ENCODE measurements around the gene TRIM46. TPM values are rescaled to one million over a fixed set of nuclear protein-coding genes. Genes with fewer than 3 reads are reported as not detected.

TRIM46 gene
- total RNA-seq, 3 donors from 2014 or later (not counting 1 experiment from before 2014, with no cell fraction given), result 0.94 to 4.9 (median 2.5) TPM

DNA sequence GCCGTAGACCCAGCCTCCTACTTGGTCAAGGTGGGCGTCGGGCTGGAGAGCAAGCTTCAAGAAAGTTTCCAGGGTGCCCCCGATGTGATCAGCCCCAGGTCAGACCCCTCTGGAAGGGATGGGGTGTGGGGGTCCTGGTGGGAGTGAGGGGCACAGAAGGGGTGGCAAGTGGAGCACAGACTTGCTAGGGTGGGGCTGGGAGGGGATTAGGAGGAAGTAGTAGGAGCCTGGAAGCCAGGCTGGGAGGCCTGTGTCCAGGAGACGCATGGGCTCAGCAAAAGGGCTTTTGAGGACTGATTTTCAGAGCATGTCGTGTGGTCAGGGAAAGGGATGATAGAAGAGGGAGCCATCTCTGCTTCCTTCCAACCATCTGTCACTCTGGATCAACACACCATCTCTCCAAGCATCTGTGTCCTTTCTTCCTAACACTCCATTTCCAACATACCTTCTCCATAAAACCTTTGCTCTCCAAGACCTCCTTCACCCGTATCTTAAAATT is 8.5 kb downstream of the TRIM46 start:
- Mint-ChIP-seq H3K9me3 (no peaks in the 10 kb centered on the region), H3K27ac (no peak overlapping the region), H3K36me3 (no peaks in the 10 kb centered on the region), H3K27me3 (ENCODE audit: low read depth in 2 of 2) (no peaks in the 10 kb centered on the region), H3K4me1 (peaks cover under 1 to 1% of the 10 kb centered on the region in 2 donors), H3K4me3 (no peak overlapping the region)
- Histone ChIP-seq H3K4me1 (ENCODE audit: control insufficient read depth, insufficient read depth, low read length) (peaks cover 18% of the 10 kb centered on the region), H3K9me3 (ENCODE audit: control insufficient read depth, insufficient read depth, low read length) (no peaks in the 10 kb centered on the region), H3K27me3 (ENCODE audit: control insufficient read depth, insufficient read depth, low read length) (no peaks in the 10 kb centered on the region), H3K36me3 (ENCODE audit: control insufficient read depth, insufficient read depth, low read length) (peaks cover 2% of the 10 kb centered on the region), H3K4me3 (ENCODE audit: low read length) (no peak overlapping the region), H3K27ac (ENCODE audit: low read length) (no peak overlapping the region)
- DNase-seq (no peak), ATAC-seq (no peak)
- TF ChIP-seq, protein P1, sequence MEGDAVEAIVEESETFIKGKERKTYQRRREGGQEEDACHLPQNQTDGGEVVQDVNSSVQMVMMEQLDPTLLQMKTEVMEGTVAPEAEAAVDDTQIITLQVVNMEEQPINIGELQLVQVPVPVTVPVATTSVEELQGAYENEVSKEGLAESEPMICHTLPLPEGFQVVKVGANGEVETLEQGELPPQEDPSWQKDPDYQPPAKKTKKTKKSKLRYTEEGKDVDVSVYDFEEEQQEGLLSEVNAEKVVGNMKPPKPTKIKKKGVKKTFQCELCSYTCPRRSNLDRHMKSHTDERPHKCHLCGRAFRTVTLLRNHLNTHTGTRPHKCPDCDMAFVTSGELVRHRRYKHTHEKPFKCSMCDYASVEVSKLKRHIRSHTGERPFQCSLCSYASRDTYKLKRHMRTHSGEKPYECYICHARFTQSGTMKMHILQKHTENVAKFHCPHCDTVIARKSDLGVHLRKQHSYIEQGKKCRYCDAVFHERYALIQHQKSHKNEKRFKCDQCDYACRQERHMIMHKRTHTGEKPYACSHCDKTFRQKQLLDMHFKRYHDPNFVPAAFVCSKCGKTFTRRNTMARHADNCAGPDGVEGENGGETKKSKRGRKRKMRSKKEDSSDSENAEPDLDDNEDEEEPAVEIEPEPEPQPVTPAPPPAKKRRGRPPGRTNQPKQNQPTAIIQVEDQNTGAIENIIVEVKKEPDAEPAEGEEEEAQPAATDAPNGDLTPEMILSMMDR (IDR thresholded peaks at IDR 0.05), result no peak
- intact Hi-C loops (cut with micrococcal nuclease), result no loop called here
- WGBS (ENCODE audit: insufficient coverage), result 98% methylated on average over 7 of the region's 7 CpGs

DNA sequence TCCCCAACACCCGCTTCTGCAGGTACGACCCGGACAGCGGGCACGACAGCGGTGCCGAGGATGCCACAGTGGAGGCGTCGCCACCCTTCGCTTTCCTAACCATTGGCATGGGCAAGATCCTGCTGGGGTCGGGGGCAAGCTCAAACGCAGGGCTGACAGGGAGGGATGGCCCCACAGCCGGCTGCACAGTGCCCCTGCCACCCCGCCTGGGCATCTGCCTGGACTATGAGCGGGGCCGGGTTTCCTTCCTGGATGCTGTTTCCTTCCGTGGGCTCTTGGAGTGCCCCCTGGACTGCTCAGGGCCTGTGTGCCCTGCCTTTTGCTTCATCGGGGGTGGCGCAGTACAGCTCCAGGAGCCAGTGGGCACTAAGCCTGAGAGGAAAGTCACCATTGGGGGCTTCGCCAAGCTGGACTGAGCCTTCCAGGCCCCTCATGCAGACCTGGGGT is 10.1 kb downstream of the TRIM46 start:
- H3K4me3 ChIP-seq (ENCODE audit: low read length), result no peak overlapping the region
- ATAC-seq (no peak), DNase-seq (no peak)
- H3K36me3 Mint-ChIP-seq, result no peaks in the 10 kb centered on the region
- WGBS (ENCODE audit: insufficient coverage), result 93% methylated on average over 20 of the region's 20 CpGs
- peaks cover 6% of the 10 kb centered on the region in 2 donors for H3K4me1 Mint-ChIP-seq
- H3K4me3 Mint-ChIP-seq, result no peak overlapping the region
- H3K27ac Mint-ChIP-seq, result no peak overlapping the region
- TF ChIP-seq, protein P1 (IDR thresholded peaks at IDR 0.05), result no peak
- intact Hi-C loops (cut with micrococcal nuclease), result no loop called here
- H3K27me3 Mint-ChIP-seq (ENCODE audit: low read depth in 2 of 2), result no peaks in the 10 kb centered on the region
- H3K9me3 ChIP-seq (ENCODE audit: control insufficient read depth, insufficient read depth, low read length), result no peaks in the 10 kb centered on the region
- no peaks in the 10 kb centered on the region for H3K9me3 Mint-ChIP-seq
- H3K36me3 ChIP-seq (ENCODE audit: control insufficient read depth, insufficient read depth, low read length), result peaks cover 2% of the 10 kb centered on the region
- peaks cover 18% of the 10 kb centered on the region for H3K4me1 ChIP-seq (ENCODE audit: control insufficient read depth, insufficient read depth, low read length)
- no peaks in the 10 kb centered on the region for H3K27me3 ChIP-seq (ENCODE audit: control insufficient read depth, insufficient read depth, low read length)
- H3K27ac ChIP-seq (ENCODE audit: low read length), result no peak overlapping the region

DNA sequence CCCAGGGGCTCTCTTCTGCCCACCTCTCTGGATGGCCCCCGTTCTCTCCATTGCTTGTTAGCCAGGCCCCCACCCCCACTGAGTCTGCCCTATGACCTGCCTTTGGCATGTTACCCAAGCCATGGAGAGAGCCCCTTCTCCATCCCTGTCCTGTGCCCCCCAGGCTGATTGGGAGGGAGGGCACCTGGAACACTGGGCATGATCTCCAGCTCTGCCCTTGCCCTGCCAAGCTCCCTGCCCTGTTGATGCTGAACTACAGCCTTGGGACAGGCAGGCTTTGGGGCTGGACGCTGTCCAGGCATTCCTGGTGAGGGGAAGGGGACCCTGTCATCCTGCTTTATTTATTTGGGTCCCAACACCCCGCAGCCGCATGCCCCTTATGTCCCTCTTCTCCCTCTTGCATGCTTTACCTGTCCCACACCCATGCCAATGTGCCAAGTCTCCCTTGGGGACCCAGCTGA is 10.7 kb downstream of the TRIM46 start:
- no peak overlapping the region for H3K4me3 ChIP-seq (ENCODE audit: low read length)
- Mint-ChIP-seq H3K9me3 (no peaks in the 10 kb centered on the region), H3K4me3 (no peak overlapping the region), H3K36me3 (no peaks in the 10 kb centered on the region), H3K27ac (no peak overlapping the region), H3K4me1 (peaks cover 6% of the 10 kb centered on the region in 2 donors), H3K27me3 (ENCODE audit: low read depth in 2 of 2) (no peaks in the 10 kb centered on the region)
- H3K4me1 ChIP-seq (ENCODE audit: control insufficient read depth, insufficient read depth, low read length), result peaks cover 18% of the 10 kb centered on the region
- no peak for DNase-seq
- TF ChIP-seq, protein P1 (IDR thresholded peaks at IDR 0.05), result no peak
- intact Hi-C loops (cut with micrococcal nuclease), result no loop called here
- WGBS (ENCODE audit: insufficient coverage), result 89% methylated on average over 4 of the region's 4 CpGs
- H3K27me3 ChIP-seq (ENCODE audit: control insufficient read depth, insufficient read depth, low read length), result no peaks in the 10 kb centered on the region
- no peak overlapping the region for H3K27ac ChIP-seq (ENCODE audit: low read length)
- no peaks in the 10 kb centered on the region for H3K9me3 ChIP-seq (ENCODE audit: control insufficient read depth, insufficient read depth, low read length)
- ATAC-seq, result no peak
- H3K36me3 ChIP-seq (ENCODE audit: control insufficient read depth, insufficient read depth, low read length), result no peaks in the 10 kb centered on the region
